Coronary artery (tissue), 2 donors: ENCODE measurements around the gene TMEM185A.
"Not testable (repeated sequence)": the region's sequence is repeated elsewhere in the genome, so short reads cannot be mapped to it uniquely, and the experiment has no call there.

ENCODE experiments used
- DNase-seq: peaks from one replicate; pipeline ENCODE4 v3.0.0-alpha.2; 2017; ENCODE audit warnings: low spot score
- H3K27ac ChIP-seq, 2 donors: fragments of 200-600 bp; sonication (generic); one replicate each; pipeline ENCODE4 v1.5.1; 2016 to 2019
- H3K4me3 ChIP-seq: fragments of 200-600 bp; sonication (generic); 2 replicates; pipeline ENCODE4 v1.5.1; 2016; ENCODE audit warnings: mild to moderate bottlenecking, moderate library complexity
- CTCF ChIP-seq: fragments of 200-600 bp; sonication (generic); IDR thresholded peaks from one replicate; pipeline ENCODE4 v1.5.1; 2019; ENCODE audit warnings: antibody characterized with exemption

The TMEM185A gene

GRCh38 chrX:149631234-149632165, at the start of gene TMEM185A:
Gene TMEM185A (minus strand): TSS chrX:149631792. CDS start chrX:149631580, 212 bp downstream.
- no peak for DNase-seq
- peak within 1 kb of the TSS; percentile 34 to 77 for H3K27ac ChIP-seq
- peak within 1 kb of the TSS; percentile 77 for H3K4me3 ChIP-seq
- no peak for TF ChIP-seq CTCF

- no peak for DNase-seq
- no peak for TF ChIP-seq CTCF
- Histone ChIP-seq H3K4me3 (no peak overlapping the region), H3K27ac (no peak overlapping the region)
Measured at GRCh38 chrX:149681182-149681581, 49.6 kb upstream of the TMEM185A start.

GRCh38 chrX:149679164-149679678, 47.6 kb upstream of the TMEM185A start:
- DNase-seq, H3K27ac ChIP-seq, H3K4me3 ChIP-seq: not testable (repeated sequence)

- DNase-seq, H3K4me3 ChIP-seq, H3K27ac ChIP-seq: not testable (repeated sequence)
Measured at GRCh38 chrX:149675554-149675953, 44.0 kb upstream of the TMEM185A start.

GRCh38 chrX:149675088-149675487, 43.5 kb upstream of the TMEM185A start:
- H3K27ac ChIP-seq, H3K4me3 ChIP-seq, DNase-seq: not testable (repeated sequence)

- DNase-seq, H3K4me3 ChIP-seq, H3K27ac ChIP-seq: not testable (repeated sequence)
Measured at GRCh38 chrX:149660613-149661012, 29.0 kb upstream of the TMEM185A start.

- not testable (repeated sequence) for H3K27ac ChIP-seq, DNase-seq
Measured at GRCh38 chrX:149656260-149656884, 24.8 kb upstream of the TMEM185A start.

GRCh38 chrX:149652232-149652981, 20.8 kb upstream of the TMEM185A start:
- Histone ChIP-seq H3K27ac (no peak overlapping the region), H3K4me3 (no peak overlapping the region)
- TF ChIP-seq CTCF: no peak
- peak; percentile 53 for DNase-seq

More at GRCh38 chrX:149656260-149656884, 24.8 kb upstream of the TMEM185A start:
- H3K4me3 ChIP-seq: not testable (repeated sequence)

GRCh38 chrX:149650162-149650561, 18.6 kb upstream of the TMEM185A start:
- DNase-seq: no peak
- no peak for TF ChIP-seq CTCF
- Histone ChIP-seq H3K27ac (no peak overlapping the region), H3K4me3 (no peak overlapping the region)
